K562 (cell line): ENCODE measurements around the gene PDE1C. TPM values are rescaled to one million over a fixed set of nuclear protein-coding genes. Genes with fewer than 3 reads are reported as not detected.

ENCODE experiments used
- ATAC-seq: fragments of 200-7000 bp; cut with Tn5 transposase; 3 replicates; pipeline ENCODE4 v1.9.1; 2020; ENCODE audit warnings: moderate library complexity
- BruUV-seq: library from RNA; stranded (reverse); fragments of 400-500 nt; replicated peaks from 2 replicates; lab custom pipeline; 2021; lab: Mats Ljungman, UMichigan
- CTCF ChIA-PET: fragments of 300-600 bp; formaldehyde crosslinking; extraction: SDS; loops from one replicate; lab custom pipeline; 2021; ENCODE audit warnings: low intra/inter-chr PET ratio; lab: Yijun Ruan, JAX
- POLR2A ChIA-PET: fragments of 300-600, 350-650 bp; sonication (Branson Sonifier 250); formaldehyde crosslinking; extraction: SDS; loops from one replicate; lab custom pipeline; 2021; ENCODE audit warnings: antibody characterized with exemption, inconsistent platforms; lab: Yijun Ruan, JAX
- DNase-seq, 4 experiments: peaks; one replicate each; pipeline versions ENCODE4 v3.0.0 to v3.0.0-alpha.2; 2011 to 2018; ENCODE audit warnings: low spot score in 3 of 4, mixed read lengths in 3 of 4; ENCODE audit errors: extremely low read depth in 1 of 4
- FAIRE-seq: peaks from 2 replicates; lab custom pipeline; 2011; peaks lifted over from hg19 to GRCh38; lab: Jason Lieb, UNC
- H2AFZ ChIP-seq: 2 replicates; pipeline ENCODE4 v1.6.0; 2011; ENCODE audit warnings: low read depth, low read length, control low read depth, inconsistent platforms
- H3K27ac ChIP-seq: fragments of 200-600 bp; 3 replicates; pipeline ENCODE4 v1.8.0; 2011; ENCODE audit warnings: low read depth, mild to moderate bottlenecking, control low read depth, inconsistent platforms, low read length, moderate library complexity, mixed read lengths; ENCODE audit errors: extremely low read depth
- H3K27me3 ChIP-seq, 2 experiments: fragments of 300-600 bp in 1 of 2; 2 replicates in 1 of 2; 3 replicates in 1 of 2; pipeline versions ENCODE4 v1.6.0 to v1.8.0; 2011; ENCODE audit warnings: inconsistent platforms in 2 of 2, low read length in 2 of 2, mild to moderate bottlenecking in 1 of 2, mixed read lengths in 1 of 2, moderate library complexity in 1 of 2; ENCODE audit not compliant: control insufficient read depth in 2 of 2, insufficient read depth in 2 of 2
- H3K36me3 ChIP-seq: fragments of 300-600 bp; 3 replicates; pipeline ENCODE4 v1.8.0; 2011; ENCODE audit warnings: mild to moderate bottlenecking, low read length, inconsistent platforms; ENCODE audit not compliant: control insufficient read depth, insufficient read depth
- H3K4me1 ChIP-seq, 2 experiments: fragments of 200-600 bp in 1 of 2; replicated peaks in 1 of 2; 2 replicates in 1 of 2; 3 replicates in 1 of 2; pipeline versions ENCODE4 v1.5.1 to v1.8.0; 2011; ENCODE audit warnings: inconsistent platforms in 2 of 2, low read length in 2 of 2, mild to moderate bottlenecking in 1 of 2, mixed read lengths in 1 of 2, moderate library complexity in 1 of 2; ENCODE audit not compliant: control insufficient read depth in 2 of 2, insufficient read depth in 2 of 2
- H3K4me2 ChIP-seq: 2 replicates; pipeline ENCODE4 v1.6.1; 2011; ENCODE audit warnings: low read length, control low read depth, inconsistent platforms, mixed read lengths; ENCODE audit not compliant: insufficient read depth
- H3K4me3 ChIP-seq: fragments of 200-600 bp; sonication (generic), shearing (Covaris generic); 2 replicates; pipeline ENCODE4 v1.5.1; 2016; ENCODE audit warnings: control low read depth, inconsistent platforms
- H3K79me2 ChIP-seq: fragments of 200-600 bp; 3 replicates; pipeline ENCODE4 v1.8.0; 2011; ENCODE audit warnings: low read length, inconsistent platforms; ENCODE audit not compliant: control insufficient read depth, insufficient read depth
- H3K9ac ChIP-seq, 2 experiments: 2 replicates each; pipeline versions ENCODE4 v1.6.0 to v1.6.1; 2011; ENCODE audit warnings: low read depth in 2 of 2, low read length in 2 of 2, control low read depth in 1 of 2, inconsistent platforms in 1 of 2, mild to moderate bottlenecking in 1 of 2, mixed read lengths in 1 of 2; ENCODE audit not compliant: insufficient read depth in 1 of 2
- H3K9me1 ChIP-seq: one replicate; pipeline ENCODE4 v1.6.0; 2011; ENCODE audit warnings: inconsistent platforms, mild to moderate bottlenecking, low read length, moderate library complexity; ENCODE audit not compliant: control insufficient read depth, insufficient read depth
- H3K9me3 ChIP-seq: replicated peaks from 2 replicates; pipeline ENCODE4 v1.5.1; 2011; ENCODE audit warnings: low read depth, low read length, inconsistent platforms; ENCODE audit not compliant: control insufficient read depth, insufficient read depth
- H4K20me1 ChIP-seq: replicated peaks from 2 replicates; pipeline ENCODE4 v1.6.1; 2011; ENCODE audit warnings: low read length, inconsistent platforms, mixed read lengths; ENCODE audit not compliant: control insufficient read depth, insufficient read depth
- ATF7 ChIP-seq: fragments of 450-650 bp; IDR thresholded peaks from 2 replicates; pipeline ENCODE4 v1.7.1; 2014; ENCODE audit warnings: mild to moderate bottlenecking, moderate library complexity
- CGGBP1 ChIP-seq: fragments of 250-450 bp; sonication (Bioruptor Pico); IDR thresholded peaks from 2 replicates; pipeline ENCODE4 v1.9.0; 2021; ENCODE audit warnings: mild to moderate bottlenecking
- ESRRA ChIP-seq: fragments of 450-650 bp; IDR thresholded peaks from 2 replicates; pipeline ENCODE4 v1.6.1; 2014; ENCODE audit warnings: low read depth, mild to moderate bottlenecking, moderate library complexity, borderline replicate concordance
- HINFP ChIP-seq: fragments of 450-650 bp; conservative IDR thresholded peaks from 2 replicates; pipeline ENCODE4 v1.6.1; 2016; ENCODE audit warnings: missing genetic modification characterization, low read depth, mild to moderate bottlenecking, control low read depth, missing compliant biosample characterization
- OTX1 ChIP-seq: fragments of 450-650 bp; formaldehyde crosslinking; IDR thresholded peaks from 2 replicates; pipeline ENCODE4 v1.4.0; 2022; ENCODE audit warnings: mild to moderate bottlenecking
- RAD51 ChIP-seq: fragments of 450-650 bp; IDR thresholded peaks from 2 replicates; pipeline ENCODE4 v1.7.1; 2016; ENCODE audit warnings: low read depth, mild to moderate bottlenecking, borderline replicate concordance
- SAFB2 ChIP-seq: fragments of 200-400 bp; formaldehyde crosslinking; IDR thresholded peaks from 2 replicates; pipeline ENCODE4 v1.6.1; 2018; ENCODE audit warnings: borderline replicate concordance, low read length, low read depth, moderate library complexity; ENCODE audit not compliant: severe bottlenecking
- SLC30A9 ChIP-seq: fragments of 250-450 bp; sonication (Bioruptor Pico); IDR thresholded peaks from 2 replicates; pipeline ENCODE4 v1.8.0; 2022; ENCODE audit warnings: mild to moderate bottlenecking, moderate library complexity
- SNIP1 ChIP-seq: fragments of 450-650 bp; IDR thresholded peaks from 2 replicates; pipeline ENCODE4 v1.7.1; 2017; ENCODE audit warnings: low read depth, mild to moderate bottlenecking
- TAF9B ChIP-seq: fragments of 450-650 bp; IDR thresholded peaks from 2 replicates; pipeline ENCODE4 v1.6.1; 2018; ENCODE audit warnings: mild to moderate bottlenecking; ENCODE audit not compliant: partially characterized antibody
- TCF7 ChIP-seq: sonication (generic); IDR thresholded peaks from 2 replicates; pipeline ENCODE4 v1.6.1; 2016; ENCODE audit warnings: antibody characterized with exemption, borderline replicate concordance
- TCF7L2 ChIP-seq: fragments of 150-350 bp; IDR thresholded peaks from 2 replicates; pipeline ENCODE4 v1.6.1; 2016; ENCODE audit warnings: low read depth, mild to moderate bottlenecking, low read length, moderate library complexity
- TEAD1 ChIP-seq, 2 experiments: fragments of 450-650 bp in 1 of 2; sonication (generic) in 1 of 2; formaldehyde crosslinking; IDR thresholded peaks; 2 replicates each; pipeline versions ENCODE4 v1.4.0 to v1.8.0; 2020 to 2022; ENCODE audit warnings: mild to moderate bottlenecking in 2 of 2, missing genetic modification reagents in 1 of 2
- ZNF511 ChIP-seq: sonication (generic); formaldehyde crosslinking; IDR thresholded peaks from 2 replicates; pipeline ENCODE4 v1.8.0; 2022; ENCODE audit warnings: mild to moderate bottlenecking, missing genetic modification reagents
- WGBS: fragments of 100-300 bp; shearing (Covaris generic); methylation state at CpG from one replicate; pipeline ENCODE4 v1.1.6; 2016; ENCODE audit warnings: low coverage, mixed read lengths; ENCODE audit not compliant: insufficient coverage; ENCODE audit errors: missing lambda C conversion rate; 5-methylcytosine and 5-hydroxymethylcytosine counted together
- in situ Hi-C: fragments of 300-500 bp; cut with MboI; formaldehyde crosslinking; loops from 4 replicates; pipeline ENCODE4 v1.15.0; 2018; ENCODE audit warnings: inconsistent platforms, mixed read lengths
- intact Hi-C: fragments of 100-400 bp; cut with micrococcal nuclease; formaldehyde crosslinking; loops from 2 replicates; pipeline ENCODE4 v1.14.2; 2022
- polyA plus RNA-seq, 8 experiments: library from polyadenylated mRNA; depleted of rRNA in 4 of 8; stranded (reverse) in 5 of 8; unstranded in 3 of 8; fragments of >200 nt; fragmentation: Nextera tagmentation in 2 of 8; fragmentation: Illumina TruSeq in 1 of 8; extraction: Ambion mirVana in 2 of 8; extraction: Trizol in 1 of 8; gene quantifications; 2 replicates each; pipeline versions ENCODE4 v1.2.1 to v1.2.3, GENCODE V29; 2011 to 2014; ENCODE audit warnings: inconsistent platforms in 1 of 8, missing spikeins in 1 of 8
- total RNA-seq, 7 experiments: library from RNA; depleted of rRNA in 6 of 7; stranded (reverse); fragments of >200 nt in 6 of 7; fragmentation: Illumina TruSeq in 2 of 7; extraction: Trizol in 2 of 7; gene quantifications; 2 replicates each; pipeline versions ENCODE4 v1.2.1 to v1.2.3, GENCODE V29; 2011 to 2021; ENCODE audit warnings: low replicate concordance in 1 of 7

Gene PDE1C
- total and polyA plus RNA-seq, 9 of the 15 experiments (the other 6 are each of a cell fraction or from before 2014, with no cell fraction given), result under 0.01 to 0.01 TPM; not detected in 7

GRCh38 chr7:32039000-32039756 lies 31.0 kb downstream of the PDE1C start:
- Histone ChIP-seq H3K9me1 (no peaks in the 10 kb centered on the region), H3K27ac (no peak overlapping the region), H3K36me3 (no peaks in the 10 kb centered on the region), H3K9ac (no peak overlapping the region), H3K4me1 (no peaks in the 10 kb centered on the region), H2AFZ (no peak overlapping the region), H3K79me2 (no peaks in the 10 kb centered on the region), H3K9me3 (no peaks in the 10 kb centered on the region), H4K20me1 (no peaks in the 10 kb centered on the region), H3K27me3 (no peaks in the 10 kb centered on the region), H3K4me2 (no peak overlapping the region), H3K4me3 (no peak overlapping the region)
- FAIRE-seq, result no peak
- in situ Hi-C loops, result no loop called here
- BruUV-seq, result no TSS peak
- WGBS, result 2% methylated on average over 6 of the region's 6 CpGs
- intact Hi-C loops, result no loop called here
- peak in 1 of 4 experiments; percentile 0 for DNase-seq
- no peak for ATAC-seq
- CTCF ChIA-PET, result no interaction called here
- POLR2A ChIA-PET, result no interaction called here
- TF ChIP-seq SAFB2 (no peak), CGGBP1 (CRISPR knock-in tag) (no peak), TCF7 (no peak), OTX1 (no peak), TEAD1 (CRISPR knock-in tag; IDR thresholded peaks at IDR 0.05) (no peak), HINFP (tag) (no peak), TAF9B (no peak), RAD51 (no peak), SLC30A9 (no peak), ATF7 (no peak), ZNF511 (CRISPR knock-in tag) (no peak), SNIP1 (no peak), ESRRA (no peak), TCF7L2 (no peak)
